HG02678 (cell line): ENCODE data around the gene AKT1S1.
"Not testable (repeated sequence)": the region's sequence is repeated elsewhere in the genome, so short reads cannot be mapped to it uniquely, and the experiment has no call there.

Experiments
- ATAC-seq: cut with Tn5 transposase; IDR thresholded peaks from one replicate; pipeline ENCODE4 v1.9.1; 2021; ENCODE audit warnings: mild to moderate bottlenecking, moderate library complexity; ENCODE audit not compliant: unreplicated experiment

The AKT1S1 gene

GRCh38 chr19:49877020-49877878 lies at the start of gene AKT1S1, which contains the start of gene TBC1D17:
Gene AKT1S1, minus strand, starts transcription at chr19:49877355. Its CDS starts 4,060 bp downstream, at chr19:49873295.
Gene TBC1D17, plus strand, starts transcription at chr19:49877702. Its CDS starts 22 bp downstream, at chr19:49877724.
- ATAC-seq: peak; percentile 61

- ATAC-seq: no peak
These were observed 49.4 kb upstream of the AKT1S1 start for GRCh38 chr19:49926515-49926914.

- ATAC-seq: no peak
These were observed 48.3 kb upstream of the AKT1S1 start for GRCh38 chr19:49925486-49925885.

- not testable (repeated sequence) for ATAC-seq
These were observed 47.7 kb upstream of the AKT1S1 start for GRCh38 chr19:49924881-49925210.

- no peak for ATAC-seq
These were observed 47.1 kb upstream of the AKT1S1 start for GRCh38 chr19:49924004-49924880.

- no peak for ATAC-seq
These were observed 46.2 kb upstream of the AKT1S1 start for GRCh38 chr19:49923055-49924003.

GRCh38 chr19:49921871-49922795 lies 45.0 kb upstream of the AKT1S1 start:
- no peak for ATAC-seq

GRCh38 chr19:49920624-49921363 lies 43.6 kb upstream of the AKT1S1 start:
- no peak for ATAC-seq

- no peak for ATAC-seq
These were observed 40.9 kb upstream of the AKT1S1 start for GRCh38 chr19:49918089-49918488.

- ATAC-seq: no peak
These were observed 39.9 kb upstream of the AKT1S1 start for GRCh38 chr19:49916839-49917733.

GRCh38 chr19:49915271-49915670 lies 38.1 kb upstream of the AKT1S1 start:
- ATAC-seq: no peak

GRCh38 chr19:49913720-49914119 lies 36.6 kb upstream of the AKT1S1 start:
- ATAC-seq: no peak

- no peak for ATAC-seq
These were observed 36.0 kb upstream of the AKT1S1 start for GRCh38 chr19:49912965-49913685.

GRCh38 chr19:49911381-49912145 lies 34.4 kb upstream of the AKT1S1 start:
- no peak for ATAC-seq

- ATAC-seq: no peak
These were observed 33.0 kb upstream of the AKT1S1 start for GRCh38 chr19:49910179-49910578.
